UCSD-AML1 (cell line): Measurements from ENCODE around the gene GPR171.

ENCODE experiments used
- DNase-seq: peaks from one replicate; lab custom pipeline; 2025; ENCODE audit not compliant: unreplicated experiment; lab: John Stamatoyannopoulos, UW

Gene GPR171

DNA sequence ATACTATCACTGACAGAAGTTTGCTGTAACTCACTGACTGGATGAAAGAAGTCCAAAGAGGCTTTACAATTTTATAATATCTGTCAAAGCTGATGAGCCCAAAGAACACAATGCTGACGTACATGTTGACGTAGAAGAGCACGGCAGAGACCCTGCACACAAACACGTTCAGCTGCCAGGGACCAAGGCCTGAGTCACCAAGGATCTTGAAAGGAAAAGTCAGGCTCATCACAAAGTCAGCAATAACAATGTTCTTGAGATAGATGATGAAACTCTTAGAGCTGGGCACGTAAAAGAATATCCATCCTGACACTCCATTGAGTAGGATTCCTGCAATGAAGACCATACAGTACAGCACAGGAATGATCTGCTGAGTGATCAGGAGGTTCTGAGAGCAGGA, 10.9 kb upstream of the GPR171 start:
- DNase-seq = no peak

DNA sequence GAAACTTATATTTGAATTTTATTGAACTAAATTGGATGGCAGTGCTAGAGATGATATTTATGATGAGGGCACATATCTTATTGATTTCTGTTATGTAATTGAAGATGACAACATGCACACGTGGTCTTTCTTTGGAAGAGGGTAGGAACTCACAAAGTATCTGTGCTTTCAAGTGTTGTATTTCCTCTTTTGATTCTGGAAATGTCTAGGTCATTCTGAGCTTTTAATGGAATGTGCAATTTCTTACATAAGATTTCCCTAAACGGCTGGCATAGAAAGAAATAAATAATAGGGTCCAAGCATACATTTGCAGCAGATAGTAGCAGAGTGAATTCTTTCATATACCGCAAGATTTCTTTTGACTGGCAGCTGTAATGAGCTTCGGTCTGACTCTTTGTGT, 10.1 kb upstream of the GPR171 start:
- no peak for DNase-seq

DNA sequence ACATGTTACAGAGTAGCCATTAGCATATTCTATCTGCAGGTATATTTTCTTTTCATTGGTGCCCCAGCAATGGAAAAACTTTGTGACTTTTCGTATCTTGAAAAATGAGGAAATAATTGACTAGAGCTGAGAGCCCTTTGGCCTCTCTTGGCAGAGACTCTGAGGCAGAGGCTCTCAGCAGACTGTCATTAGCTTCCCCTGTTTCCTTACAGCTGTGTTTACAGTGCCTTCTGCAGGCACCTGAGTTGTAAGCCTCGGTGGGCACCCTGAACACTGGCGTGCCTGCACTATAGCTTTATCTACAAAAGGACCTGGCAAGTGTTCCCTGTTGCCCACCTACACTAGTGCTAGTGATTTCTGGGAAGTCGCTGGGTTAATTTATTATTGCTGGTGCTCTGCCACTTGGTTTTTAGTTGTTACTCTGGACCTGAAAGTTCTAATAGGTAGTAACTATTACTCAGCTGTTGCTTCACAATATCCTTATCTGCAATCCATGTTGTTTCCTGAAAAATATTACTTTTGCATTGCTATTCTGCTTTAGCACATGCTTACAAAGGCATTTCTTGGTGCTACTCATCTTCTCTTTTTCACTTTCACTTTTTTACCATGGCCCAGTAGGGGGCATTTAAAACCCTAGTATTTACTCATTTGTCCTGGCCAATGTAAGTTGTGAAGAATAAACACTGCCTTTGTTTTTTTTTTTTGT, 7.8 kb upstream of the GPR171 start:
- no peak for DNase-seq

DNA sequence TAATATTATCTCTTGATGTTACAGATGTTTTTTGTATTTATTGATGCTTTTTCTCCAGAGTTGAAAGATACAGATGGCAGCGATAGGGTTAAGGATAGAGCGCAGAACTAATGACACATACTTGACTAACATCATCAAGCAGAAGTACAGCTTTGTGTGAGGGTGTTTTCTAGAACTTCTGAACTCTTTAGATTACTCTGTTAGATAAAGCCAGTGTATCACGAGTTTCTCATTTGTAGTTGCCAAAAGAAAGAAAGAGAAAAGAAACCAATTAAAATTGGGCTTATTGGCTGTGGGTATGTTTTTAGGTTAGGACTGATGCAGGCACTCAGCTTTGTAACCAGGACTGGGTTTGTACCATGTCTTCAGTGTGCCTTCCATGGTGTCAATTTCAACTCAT, 6.6 kb upstream of the GPR171 start:
- no peak for DNase-seq

DNA sequence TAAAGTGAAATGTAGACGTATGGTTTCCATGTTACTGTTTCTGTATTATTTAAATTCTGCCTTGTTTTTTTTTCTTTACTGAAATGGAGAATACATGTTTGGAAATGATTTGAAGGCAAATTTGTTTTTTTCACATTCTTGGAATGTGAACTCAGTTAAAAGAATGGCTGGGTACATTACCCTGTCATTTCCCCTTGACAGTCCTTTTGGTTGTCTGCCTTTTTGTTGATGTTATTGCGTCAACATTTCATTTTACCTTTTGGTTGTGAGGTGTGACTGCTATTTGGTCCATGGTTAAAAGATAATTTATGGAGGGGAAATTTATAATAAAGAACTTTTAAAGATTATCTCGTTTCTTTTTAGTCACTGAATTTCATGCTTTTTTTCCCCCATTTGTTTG, 3.2 kb upstream of the GPR171 start:
- DNase-seq = no peak

DNA sequence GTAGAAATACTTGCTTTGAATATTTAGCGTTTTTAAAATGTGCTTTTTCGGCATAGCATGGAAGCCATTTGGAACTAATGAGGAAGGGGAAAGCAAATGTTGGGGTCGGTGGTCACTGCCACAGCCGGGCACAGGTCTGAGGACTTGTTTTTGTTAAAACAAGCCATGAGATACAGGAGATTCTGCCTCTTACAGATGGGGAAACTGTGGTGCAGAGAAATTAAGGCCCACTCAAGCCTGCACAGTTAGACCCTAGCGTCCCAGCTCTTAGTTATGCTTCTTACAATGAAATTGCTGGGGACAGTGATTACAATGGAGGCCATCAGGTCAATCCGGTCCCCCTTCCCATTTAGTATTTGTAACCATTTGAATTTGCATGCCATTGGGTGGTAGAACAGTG, 2.5 kb upstream of the GPR171 start:
- DNase-seq = no peak

DNA sequence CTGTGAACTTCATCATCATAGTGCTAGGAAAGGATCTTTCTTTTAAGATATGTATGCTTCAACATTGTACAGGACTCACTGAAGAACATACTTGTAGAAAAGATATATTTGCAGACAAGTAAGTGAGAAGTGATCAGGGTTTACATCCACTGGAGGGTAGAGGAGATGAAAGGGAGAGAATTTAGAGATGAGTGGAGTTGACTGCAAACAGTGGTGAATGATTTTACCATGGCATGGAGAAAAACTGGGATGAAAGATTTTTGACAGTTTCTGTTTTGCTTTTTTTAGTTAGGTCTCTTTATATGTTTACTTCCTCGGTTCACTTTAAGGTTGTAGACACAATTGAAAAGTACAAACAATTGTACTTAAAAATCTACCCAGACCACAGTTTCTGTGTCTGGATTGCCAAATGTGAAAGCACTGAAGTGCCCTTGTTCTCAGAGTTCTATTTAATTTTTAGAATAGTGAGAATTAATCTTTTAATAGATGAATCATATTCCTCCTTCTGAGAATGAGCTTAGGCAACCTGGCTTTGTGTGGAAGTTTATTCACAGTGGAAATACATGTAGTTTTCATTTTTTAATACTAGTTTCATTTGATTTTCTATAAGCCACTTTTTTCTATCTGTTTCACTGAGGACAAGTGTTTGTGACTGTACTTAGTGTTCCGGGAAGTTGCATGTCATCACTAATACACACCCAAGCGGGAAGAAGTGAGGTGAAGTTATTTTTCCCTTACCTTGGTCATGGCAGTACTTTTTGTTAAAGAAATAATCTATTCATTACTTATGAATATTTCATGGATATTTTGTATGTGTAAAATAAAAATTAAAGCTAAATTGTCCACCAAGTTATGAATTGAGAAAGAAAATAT, 1.8 kb upstream of the GPR171 start:
- no peak for DNase-seq

DNA sequence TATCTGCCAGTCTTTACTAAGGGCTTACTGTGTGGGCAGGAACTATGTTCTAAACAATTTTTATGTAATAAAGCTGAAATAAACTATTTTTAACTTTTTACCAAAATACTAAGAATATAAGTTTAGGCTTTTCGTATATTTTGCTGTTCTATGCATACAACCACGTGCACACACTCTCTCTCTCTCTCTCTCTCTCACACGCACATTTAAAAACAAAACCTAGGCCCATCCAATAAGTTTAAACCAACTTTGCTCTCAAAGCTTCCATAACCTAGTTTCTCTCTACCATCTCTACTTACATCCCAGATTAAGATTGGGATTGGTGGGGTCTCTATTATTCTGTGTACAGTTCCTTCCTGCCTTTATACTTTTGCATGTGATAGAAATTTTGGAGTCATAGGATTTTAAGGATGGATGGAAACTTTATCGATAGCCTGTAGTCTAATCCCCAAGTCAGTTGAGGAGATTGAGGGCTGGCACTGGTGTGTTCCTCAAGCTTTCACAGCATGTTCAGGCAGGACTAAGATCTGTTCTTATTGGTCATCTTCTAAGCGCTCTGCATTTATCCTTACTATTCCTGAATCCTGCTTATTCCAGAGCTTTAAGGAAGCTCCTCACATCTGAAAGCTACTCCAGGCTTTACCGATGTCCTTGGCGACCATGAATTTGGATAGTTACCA, 1.8 kb downstream of the GPR171 start:
- DNase-seq = no peak

DNA sequence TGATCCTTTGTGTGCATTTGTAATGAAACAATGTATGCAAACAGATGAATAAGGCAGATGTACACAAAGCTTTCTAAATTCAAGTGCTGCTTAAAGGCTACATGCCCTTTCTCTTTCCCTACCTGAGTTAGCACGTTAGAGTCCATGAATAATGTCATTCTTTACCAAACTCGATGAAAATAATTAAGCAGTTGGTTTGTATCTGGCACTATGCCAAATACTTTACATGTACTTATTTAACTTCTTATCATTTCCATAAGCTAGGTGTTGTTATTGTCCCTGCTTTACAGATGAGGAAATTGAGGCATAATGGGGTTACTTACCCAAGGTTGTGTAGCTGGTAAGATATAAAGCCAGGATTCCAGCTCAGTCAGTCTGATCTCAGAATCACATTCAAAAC, 2.4 kb downstream of the GPR171 start:
- DNase-seq = no peak

DNA sequence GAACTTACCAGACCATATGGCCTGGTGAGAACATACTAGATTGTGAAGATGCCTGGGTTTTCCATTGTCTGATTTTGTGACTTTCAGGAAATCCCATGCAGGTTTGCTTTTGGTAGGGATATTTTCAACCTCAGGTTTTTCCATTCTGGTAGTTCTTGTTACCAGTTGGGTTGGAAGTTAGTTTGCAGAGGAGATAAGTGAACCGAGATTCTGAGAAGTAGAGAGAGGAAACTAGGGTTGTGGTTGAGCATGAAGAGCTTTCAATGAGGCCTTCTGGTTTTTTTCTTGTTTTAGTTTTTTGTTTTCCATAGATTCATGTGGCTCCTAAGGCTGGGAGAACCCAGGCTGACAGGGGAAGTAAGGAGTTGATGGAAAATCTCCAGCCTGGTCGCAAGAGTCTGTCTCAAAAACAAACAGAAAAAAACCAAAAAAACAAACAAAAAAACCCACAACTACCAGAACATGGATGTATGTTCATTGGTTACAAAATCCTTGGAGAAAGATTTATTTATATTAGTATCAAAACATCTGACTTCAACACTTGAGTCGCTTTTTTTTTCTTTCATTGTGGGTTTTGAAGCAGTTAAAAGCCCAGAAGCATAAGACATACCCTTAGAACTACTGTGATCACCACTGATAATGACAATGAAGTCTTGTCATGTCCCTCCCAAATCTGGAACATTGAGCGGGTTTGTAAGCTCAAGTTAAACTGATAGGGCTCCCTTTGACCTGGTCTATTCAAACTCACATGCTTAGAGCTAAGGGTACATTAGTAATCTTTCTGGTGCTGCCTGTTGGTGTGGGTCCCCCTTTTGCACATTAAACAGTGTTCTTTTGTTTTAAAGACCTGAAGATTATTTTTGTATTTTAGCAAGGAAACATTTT, 3.2 kb downstream of the GPR171 start:
- no peak for DNase-seq

DNA sequence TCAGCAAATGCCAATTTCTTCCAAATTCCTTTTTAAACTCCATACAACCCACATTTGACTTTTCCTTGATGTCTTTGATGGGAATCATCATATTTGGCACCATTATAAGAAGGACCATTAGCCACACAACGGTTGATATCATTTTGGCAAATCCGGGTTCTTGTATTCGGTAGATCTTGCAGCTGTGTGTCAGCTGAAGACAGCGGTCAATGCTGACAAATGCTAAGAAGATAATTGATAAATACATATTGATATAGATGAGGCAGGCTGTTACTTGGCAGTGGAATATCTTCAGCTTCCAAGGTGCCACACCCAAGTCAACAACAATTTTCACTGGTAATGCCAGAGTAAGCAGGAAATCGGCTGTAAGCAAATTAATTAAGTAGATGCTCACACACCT, 4.2 kb downstream of the GPR171 start:
- DNase-seq = no peak

DNA sequence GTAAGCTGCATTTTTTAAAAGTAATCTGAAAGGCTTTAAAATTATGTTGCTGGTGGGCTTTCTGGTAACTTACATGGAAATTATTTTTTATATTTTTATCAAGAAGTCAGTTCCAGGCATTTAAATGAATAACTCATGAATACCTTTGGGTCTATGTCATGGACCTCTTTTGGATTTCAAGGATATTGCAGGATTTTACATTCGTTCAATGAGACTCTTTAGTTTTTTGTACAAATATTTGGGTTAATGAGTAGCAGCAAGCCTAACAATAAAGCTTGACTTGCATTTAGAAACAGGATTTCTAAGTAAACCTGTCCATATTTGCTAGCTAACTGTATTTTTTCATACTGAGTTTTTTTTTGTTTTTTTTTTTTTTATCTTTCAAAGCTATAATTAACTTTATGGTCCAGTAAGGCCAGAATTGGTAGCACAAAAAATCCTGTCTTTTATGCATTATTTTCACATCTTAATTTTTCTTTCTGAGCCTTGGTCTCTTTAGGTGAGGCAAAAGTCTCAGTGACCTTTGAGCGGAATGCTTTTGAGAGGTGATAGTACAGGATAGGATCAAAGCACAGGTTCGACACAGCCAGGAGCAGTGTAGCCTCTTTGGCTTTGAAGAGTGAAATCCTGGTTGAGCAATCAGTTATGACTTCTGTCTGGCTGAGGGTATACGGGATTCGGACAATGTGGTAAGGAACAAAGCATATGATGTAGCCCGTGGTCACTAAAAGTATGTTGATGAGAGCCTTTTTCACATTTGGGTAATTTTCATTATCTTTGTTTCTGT, 4.8 kb downstream of the GPR171 start:
- no peak for DNase-seq

DNA sequence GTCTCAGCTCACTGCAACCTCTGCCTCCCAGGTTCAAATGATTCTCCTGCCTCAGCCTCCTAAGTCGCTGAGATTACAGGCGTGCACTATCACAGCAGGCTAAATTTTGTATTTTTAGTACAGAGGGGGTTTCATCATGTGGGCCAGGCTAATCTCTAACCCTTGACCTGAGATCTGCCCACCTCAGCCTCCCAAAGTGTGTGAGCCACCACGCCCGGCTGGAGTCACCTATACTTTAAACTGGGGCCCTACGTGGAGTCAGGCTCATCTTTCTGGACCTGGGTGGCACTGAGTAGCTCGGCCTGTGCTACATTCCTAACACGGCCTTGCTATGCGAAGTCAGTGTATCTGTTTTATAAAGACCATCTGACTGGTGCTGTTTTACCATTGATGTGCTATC, 5.8 kb downstream of the GPR171 start:
- DNase-seq = no peak

DNA sequence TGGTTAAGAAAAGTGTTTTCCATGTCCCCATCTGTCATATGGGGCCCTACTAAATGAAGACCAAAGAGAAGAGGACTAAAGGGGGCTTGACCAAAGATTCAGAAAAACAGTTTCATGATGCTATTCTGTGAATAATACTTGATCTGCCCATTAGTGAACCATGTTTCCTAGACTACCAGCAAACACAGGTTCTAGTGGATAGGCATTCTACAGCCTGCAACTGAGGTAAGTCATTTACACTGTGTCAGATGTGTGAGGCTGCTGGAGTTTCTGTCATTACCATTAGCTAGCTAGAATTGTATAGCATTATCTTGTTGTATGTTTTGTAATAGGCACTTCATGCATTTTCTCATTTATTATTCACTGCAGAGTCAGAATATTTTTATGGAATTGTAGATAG, 6.6 kb downstream of the GPR171 start:
- no peak for DNase-seq

DNA sequence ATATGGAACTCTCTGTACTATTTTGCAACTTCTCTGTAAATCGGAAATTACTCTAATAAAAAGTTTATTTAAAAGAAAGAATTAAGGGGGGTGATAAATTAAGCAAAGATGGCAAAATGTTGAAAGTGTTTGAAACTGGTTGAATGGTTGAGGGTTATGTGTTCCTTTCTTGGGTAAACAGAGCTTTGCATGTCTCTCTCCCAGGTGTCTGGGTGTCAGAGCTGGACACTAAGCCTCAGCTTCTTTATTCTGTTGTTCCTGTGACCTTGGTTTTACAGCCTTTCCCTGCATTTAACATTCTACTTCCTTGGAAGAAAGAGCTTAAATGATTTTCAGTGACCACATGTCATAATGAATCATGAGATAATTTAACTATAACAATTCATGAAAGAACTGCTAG, 7.2 kb downstream of the GPR171 start:
- DNase-seq = no peak

DNA sequence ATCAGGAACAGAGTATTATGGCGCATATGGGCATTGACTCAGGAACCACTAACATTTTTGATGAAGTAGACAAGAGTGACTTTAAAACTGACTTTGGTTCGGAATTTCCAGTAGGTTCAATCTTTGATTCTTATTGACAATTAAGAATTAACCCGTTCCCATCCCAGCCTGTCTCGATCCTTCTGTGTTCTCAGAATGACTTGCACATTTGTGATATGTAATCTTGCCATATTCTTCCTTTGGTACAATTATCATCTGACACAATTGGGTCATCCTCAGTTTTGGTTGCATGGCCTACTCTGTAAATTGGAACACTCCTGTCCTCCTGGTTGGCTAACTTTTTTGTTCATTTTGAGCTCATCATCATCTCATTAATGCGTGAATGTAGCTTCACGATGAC, 10.5 kb downstream of the GPR171 start:
- DNase-seq = no peak

DNA sequence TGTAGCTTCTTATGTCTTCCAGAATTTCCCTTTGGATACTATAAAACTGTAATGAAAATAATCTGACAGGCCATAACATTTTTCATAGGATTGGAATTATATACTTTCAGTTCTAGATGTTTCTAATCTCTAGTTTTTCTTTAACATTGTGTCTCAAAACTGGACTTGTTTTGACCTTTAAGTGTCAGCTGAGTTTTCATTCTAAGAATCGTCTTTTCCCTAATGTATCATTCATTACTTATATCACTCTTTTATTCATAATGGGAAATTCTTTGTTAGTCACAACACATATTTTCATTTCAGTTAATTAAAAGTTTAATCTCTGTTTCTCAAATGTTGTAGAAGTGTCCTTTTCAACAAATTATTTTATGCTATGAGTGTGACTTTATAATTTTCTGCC, 11.9 kb downstream of the GPR171 start:
- no peak for DNase-seq

DNA sequence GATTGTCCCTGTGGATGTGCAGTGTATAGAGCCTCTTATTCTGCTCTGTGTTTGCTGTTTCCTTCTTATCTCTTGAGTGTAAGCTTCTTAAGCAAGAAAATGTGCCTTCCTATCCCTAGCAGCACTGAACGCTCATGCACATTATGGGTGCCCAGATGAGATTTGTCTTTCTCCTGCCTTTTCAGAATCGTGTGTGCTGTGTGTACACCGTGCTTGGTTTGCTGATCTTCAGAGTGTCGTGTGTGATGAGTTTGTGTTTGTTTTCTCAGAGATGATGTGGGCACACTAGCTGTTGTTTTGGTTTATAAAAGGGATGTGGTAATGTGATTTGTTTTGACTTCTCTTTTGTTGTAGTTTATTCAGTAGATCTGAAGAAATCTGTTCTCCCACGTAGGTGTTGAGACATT, 19.7 kb downstream of the GPR171 start:
- DNase-seq = no peak

DNA sequence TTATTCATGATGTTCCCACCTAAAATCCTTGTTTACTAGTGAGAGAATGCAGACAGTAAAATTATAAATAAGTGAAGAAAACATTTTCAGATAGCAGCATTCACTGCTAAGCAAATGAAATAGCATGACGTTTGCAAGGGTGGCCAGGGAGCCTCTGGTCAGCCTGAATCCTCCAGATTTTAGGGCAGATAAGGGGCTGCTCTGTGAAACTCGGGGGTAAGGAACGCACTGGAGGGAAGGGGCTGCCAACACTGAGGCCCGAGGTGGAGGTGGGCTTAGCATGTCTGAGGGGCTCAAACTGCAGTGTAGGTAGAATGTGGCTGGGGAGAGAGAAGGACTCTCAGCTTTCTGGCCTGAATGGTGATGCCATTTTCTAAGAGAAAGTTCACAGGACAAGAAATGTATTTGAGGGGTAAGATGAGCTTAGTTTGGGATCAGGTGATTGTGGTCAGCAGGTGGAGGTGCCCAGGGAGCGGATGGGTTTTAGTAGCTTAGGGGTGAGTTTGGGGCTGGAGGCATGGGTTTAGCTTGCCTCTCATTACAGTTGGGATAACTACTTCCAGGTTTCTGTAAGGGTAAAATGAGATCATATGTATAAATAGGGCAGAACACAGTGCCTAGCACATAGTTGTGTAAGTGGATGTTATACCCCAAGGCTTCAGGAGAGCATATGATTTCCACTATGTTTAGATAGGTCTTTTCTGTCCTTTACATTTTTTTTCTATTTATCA, 20.5 kb downstream of the GPR171 start:
- no peak for DNase-seq
